Endothelial cell of umbilical vein (primary cell): ENCODE data around the gene MACROD2. TPM values are rescaled to one million over a fixed set of nuclear protein-coding genes. Genes with fewer than 3 reads are reported as not detected.

Experiments used
- BruUV-seq: library from RNA; stranded (reverse); fragments of 400-500 nt; replicated peaks from 2 replicates; lab custom pipeline; 2021; lab: Mats Ljungman, UMichigan
- CTCF ChIA-PET: fragments of 300-600, 350-600 bp; sonication (Branson Sonifier 250); formaldehyde crosslinking; loops from one replicate; lab custom pipeline; 2021; ENCODE audit warnings: antibody characterized with exemption, inconsistent platforms; lab: Charles Lee
- POLR2A ChIA-PET: fragments of 300-600, 350-600 bp; sonication (Branson Sonifier 250); formaldehyde crosslinking; loops from one replicate; lab custom pipeline; 2021; ENCODE audit warnings: antibody characterized with exemption, inconsistent platforms; lab: Charles Lee
- DNase-seq: peaks from one replicate; pipeline ENCODE4 v3.0.0-alpha.2; 2011; ENCODE audit warnings: low read depth, low spot score
- FAIRE-seq: peaks from 2 replicates; lab custom pipeline; 2011; peaks lifted over from hg19 to GRCh38; lab: Jason Lieb, UNC
- H2AFZ ChIP-seq: 2 replicates; pipeline ENCODE4 v1.6.0; 2012; ENCODE audit warnings: low read depth, low read length, control low read depth, inconsistent platforms
- H3K27ac ChIP-seq: 2 replicates; pipeline ENCODE4 v1.5.1; 2011; ENCODE audit warnings: low read depth, mild to moderate bottlenecking, control low read depth, low read length, moderate library complexity; ENCODE audit not compliant: insufficient read depth
- H3K27me3 ChIP-seq, 2 experiments: 2 replicates each; pipeline versions ENCODE4 v1.6.0 to v1.6.1; 2011; ENCODE audit warnings: low read length in 2 of 2, mixed read lengths in 1 of 2; ENCODE audit not compliant: control insufficient read depth in 2 of 2, insufficient read depth in 2 of 2
- H3K36me3 ChIP-seq, 2 experiments: 2 replicates in 1 of 2; 3 replicates in 1 of 2; pipeline ENCODE4 v1.5.1; 2011; ENCODE audit warnings: low read length in 2 of 2, mild to moderate bottlenecking in 1 of 2, moderate library complexity in 1 of 2; ENCODE audit not compliant: control insufficient read depth in 2 of 2, insufficient read depth in 2 of 2; ENCODE audit errors: extremely low read depth in 1 of 2
- H3K4me1 ChIP-seq: 3 replicates; pipeline ENCODE4 v1.5.1; 2011; ENCODE audit warnings: mild to moderate bottlenecking, low read length; ENCODE audit not compliant: control insufficient read depth, insufficient read depth; ENCODE audit errors: extremely low read depth
- H3K4me2 ChIP-seq: 2 replicates; pipeline ENCODE4 v1.6.1; 2011; ENCODE audit warnings: low read length, control low read depth, mixed read lengths; ENCODE audit not compliant: insufficient read depth
- H3K4me3 ChIP-seq, 3 experiments: fragments of 200-600 bp in 1 of 3; sonication (generic), shearing (Covaris generic) in 1 of 3; replicated peaks in 1 of 3; 2 replicates each; pipeline ENCODE4 v1.5.1; 2011 to 2016; ENCODE audit warnings: control low read depth in 3 of 3, low read length in 3 of 3, mild to moderate bottlenecking in 2 of 3, inconsistent platforms in 1 of 3, low read depth in 1 of 3, moderate library complexity in 1 of 3; ENCODE audit not compliant: insufficient read depth in 1 of 3
- H3K79me2 ChIP-seq: 2 replicates; pipeline ENCODE4 v1.6.0; 2012; ENCODE audit warnings: low read length, inconsistent platforms; ENCODE audit not compliant: control insufficient read depth, insufficient read depth
- H3K9ac ChIP-seq: replicated peaks from 2 replicates; pipeline ENCODE3; 2011; ENCODE audit warnings: low read length, control low read depth; ENCODE audit not compliant: insufficient read depth; ENCODE audit errors: extremely low read depth
- H3K9me1 ChIP-seq: replicated peaks from 3 replicates; pipeline ENCODE4 v1.6.0; 2011; ENCODE audit warnings: mild to moderate bottlenecking, low read length; ENCODE audit not compliant: control insufficient read depth, insufficient read depth; ENCODE audit errors: extremely low read depth
- H3K9me3 ChIP-seq: replicated peaks from 2 replicates; pipeline ENCODE4 v1.5.1; 2012; ENCODE audit warnings: low read length, inconsistent platforms; ENCODE audit not compliant: control insufficient read depth, insufficient read depth
- H4K20me1 ChIP-seq: replicated peaks from 2 replicates; pipeline ENCODE3; 2011; ENCODE audit warnings: mild to moderate bottlenecking, low read length; ENCODE audit not compliant: control insufficient read depth, insufficient read depth; ENCODE audit errors: extremely low read depth
- EZH2 ChIP-seq: IDR thresholded peaks from 2 replicates; pipeline ENCODE4 v1.6.1; 2012; ENCODE audit warnings: borderline replicate concordance, low read depth, mild to moderate bottlenecking, moderate library complexity, low read length, inconsistent platforms; ENCODE audit not compliant: severe bottlenecking
- FOS ChIP-seq: IDR thresholded peaks from 2 replicates; pipeline ENCODE4 v1.6.1; 2011; ENCODE audit warnings: mild to moderate bottlenecking, low read length, moderate library complexity, borderline replicate concordance; ENCODE audit not compliant: insufficient read depth
- GATA2 ChIP-seq: IDR thresholded peaks from 2 replicates; pipeline ENCODE4 v1.7.0; 2011; ENCODE audit warnings: low read depth, mild to moderate bottlenecking, moderate library complexity, mixed read lengths, low read length; ENCODE audit not compliant: insufficient read length, insufficient read depth
- JUN ChIP-seq: IDR thresholded peaks from 2 replicates; pipeline ENCODE4 v1.6.1; 2011; ENCODE audit warnings: borderline replicate concordance, low read depth; ENCODE audit not compliant: insufficient read length, insufficient read depth
- MYC ChIP-seq: IDR thresholded peaks from one replicate; pipeline ENCODE4 v1.6.1; 2011; ENCODE audit warnings: mild to moderate bottlenecking, low read depth, low read length
- POLR2A ChIP-seq: IDR thresholded peaks from 2 replicates; pipeline ENCODE4 v1.6.1; 2012; ENCODE audit warnings: low read depth, mild to moderate bottlenecking, control low read depth, low read length
- POLR2AphosphoS5 ChIP-seq: IDR thresholded peaks from 2 replicates; pipeline ENCODE4 v1.6.1; 2012; ENCODE audit warnings: low read depth, mild to moderate bottlenecking, control low read depth, low read length, moderate library complexity; ENCODE audit not compliant: insufficient read depth
- dilution Hi-C: fragments of 300-500 bp; cut with MboI; formaldehyde crosslinking; loops from one replicate; pipeline ENCODE4 v1.15.0; 2019; ENCODE audit warnings: low sequenced_read_pairs; ENCODE audit not compliant: extremely low pct_ligation_motif_present
- intact Hi-C: fragments of 100-400 bp; cut with micrococcal nuclease; formaldehyde crosslinking; loops from one replicate; pipeline ENCODE4 v1.10.0; 2022
- polyA plus RNA-seq, 4 experiments: library from polyadenylated mRNA; depleted of rRNA in 3 of 4; stranded (reverse) in 3 of 4; unstranded in 1 of 4; fragments of >200 nt; gene quantifications; 2 replicates each; pipeline versions ENCODE4 v1.2.1 to v1.2.3, GENCODE V29; 2011 to 2012; ENCODE audit warnings: missing spikeins in 1 of 4
- total RNA-seq: library from RNA; stranded (reverse); gene quantifications from 2 replicates; pipeline ENCODE4 v1.2.3, GENCODE V29; 2021
- TF ChIP-seq, protein P1 (sequence below): IDR thresholded peaks from 2 replicates; pipeline ENCODE4 v1.6.1; 2011; ENCODE audit not compliant: insufficient read depth, insufficient read length
- TF ChIP-seq, protein P2 (sequence below), 2 donors: IDR thresholded peaks; 1 replicate in 1 of 2; 2 replicates in 1 of 2; pipeline ENCODE4 v1.5.1; 2011; ENCODE audit warnings: low read length in 2 of 2, mild to moderate bottlenecking in 2 of 2, moderate library complexity in 2 of 2, control low read depth in 1 of 2, inconsistent platforms in 1 of 2, low read depth in 1 of 2; ENCODE audit not compliant: insufficient read depth in 1 of 2; ENCODE audit errors: extremely low read depth in 1 of 2

The MACROD2 gene
- total and polyA plus RNA-seq, 2 donors (not counting 3 experiments of a cell fraction or from before 2014, with no cell fraction given), result 0.11 to 0.73 TPM

GRCh38 chr20:14848806-14849205 is 853.5 kb downstream of the MACROD2 start:
- CTCF ChIA-PET, result interaction anchor here (1.3 to 1.4 kb wide), 2 partner anchors 10 to 17 kb away, joined by 3 read pairs; no protein-coding TSS in a partner anchor
- no peaks in the 10 kb centered on the region for H3K27me3 ChIP-seq
- no peak overlapping the region for H3K9ac ChIP-seq
- no peaks in the 10 kb centered on the region for H4K20me1 ChIP-seq
- H3K4me1 ChIP-seq, result no peaks in the 10 kb centered on the region
- intact Hi-C loops, result no loop called here
- H3K4me2 ChIP-seq, result no peak overlapping the region
- no peaks in the 10 kb centered on the region for H3K79me2 ChIP-seq
- DNase-seq (no peak), FAIRE-seq (no peak)
- no peak for TF ChIP-seq POLR2A
- TF ChIP-seq POLR2AphosphoS5, result no peak
- TF ChIP-seq, protein P1, sequence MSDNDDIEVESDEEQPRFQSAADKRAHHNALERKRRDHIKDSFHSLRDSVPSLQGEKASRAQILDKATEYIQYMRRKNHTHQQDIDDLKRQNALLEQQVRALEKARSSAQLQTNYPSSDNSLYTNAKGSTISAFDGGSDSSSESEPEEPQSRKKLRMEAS, result no peak
- TF ChIP-seq MYC, result no peak
- TF ChIP-seq JUN, result no peak
- no peak for TF ChIP-seq EZH2
- no peak for TF ChIP-seq GATA2
- TF ChIP-seq FOS, result no peak
- TF ChIP-seq, protein P2, sequence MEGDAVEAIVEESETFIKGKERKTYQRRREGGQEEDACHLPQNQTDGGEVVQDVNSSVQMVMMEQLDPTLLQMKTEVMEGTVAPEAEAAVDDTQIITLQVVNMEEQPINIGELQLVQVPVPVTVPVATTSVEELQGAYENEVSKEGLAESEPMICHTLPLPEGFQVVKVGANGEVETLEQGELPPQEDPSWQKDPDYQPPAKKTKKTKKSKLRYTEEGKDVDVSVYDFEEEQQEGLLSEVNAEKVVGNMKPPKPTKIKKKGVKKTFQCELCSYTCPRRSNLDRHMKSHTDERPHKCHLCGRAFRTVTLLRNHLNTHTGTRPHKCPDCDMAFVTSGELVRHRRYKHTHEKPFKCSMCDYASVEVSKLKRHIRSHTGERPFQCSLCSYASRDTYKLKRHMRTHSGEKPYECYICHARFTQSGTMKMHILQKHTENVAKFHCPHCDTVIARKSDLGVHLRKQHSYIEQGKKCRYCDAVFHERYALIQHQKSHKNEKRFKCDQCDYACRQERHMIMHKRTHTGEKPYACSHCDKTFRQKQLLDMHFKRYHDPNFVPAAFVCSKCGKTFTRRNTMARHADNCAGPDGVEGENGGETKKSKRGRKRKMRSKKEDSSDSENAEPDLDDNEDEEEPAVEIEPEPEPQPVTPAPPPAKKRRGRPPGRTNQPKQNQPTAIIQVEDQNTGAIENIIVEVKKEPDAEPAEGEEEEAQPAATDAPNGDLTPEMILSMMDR (IDR thresholded peaks at IDR 0.05; ENCODE audit: extremely low read depth in 1 of 2, insufficient read depth in 1 of 2, low read depth in 1 of 2, low read length in 2 of 2), result no peak
- POLR2A ChIA-PET, result no interaction called here
- H3K4me3 ChIP-seq, result no peak overlapping the region
- no peaks in the 10 kb centered on the region for H3K9me1 ChIP-seq
- no peaks in the 10 kb centered on the region for H3K9me3 ChIP-seq
- dilution Hi-C loops, result no loop called here
- BruUV-seq, result no TSS peak
- H3K36me3 ChIP-seq, result no peaks in the 10 kb centered on the region
- H3K27ac ChIP-seq, result no peak overlapping the region
- H2AFZ ChIP-seq, result no peak overlapping the region
